HEK293T (cell line): Measurements from ENCODE around the gene HELZ.
"Not testable (repeated sequence)": the region's sequence is repeated elsewhere in the genome, so short reads cannot be mapped to it uniquely, and the experiment has no call there.

Source experiments
- CTCF ChIA-PET: fragments of 350-600 bp; formaldehyde crosslinking; extraction: SDS; loops from one replicate; lab custom pipeline; 2021; ENCODE audit warnings: antibody characterized with exemption, inconsistent platforms; lab: Yijun Ruan, JAX
- POLR2A ChIA-PET: fragments of 350-600 bp; formaldehyde crosslinking; extraction: SDS; loops from one replicate; lab custom pipeline; 2020; ENCODE audit warnings: antibody characterized with exemption, inconsistent platforms; lab: Yijun Ruan, JAX
- DNase-seq: peaks from one replicate; pipeline ENCODE4 v3.0.0; 2012; ENCODE audit warnings: mixed read lengths; ENCODE audit errors: extremely low spot score
- ARNT ChIP-seq: fragments of 450-650 bp; IDR thresholded peaks from 2 replicates; pipeline ENCODE4 v1.6.1; 2017; ENCODE audit warnings: mild to moderate bottlenecking
- BHLHE40 ChIP-seq: fragments of 450-650 bp; IDR thresholded peaks from 2 replicates; pipeline ENCODE4 v1.6.1; 2016; ENCODE audit warnings: mild to moderate bottlenecking, moderate library complexity, borderline replicate concordance
- CTBP1 ChIP-seq: fragments of 450-650 bp; IDR thresholded peaks from 2 replicates; pipeline ENCODE4 v1.6.1; 2016; ENCODE audit warnings: borderline replicate concordance
- ELF4 ChIP-seq: fragments of 450-650 bp; IDR thresholded peaks from 2 replicates; pipeline ENCODE4 v1.6.1; 2017; ENCODE audit warnings: antibody characterized with exemption
- FOXA1 ChIP-seq: fragments of 450-650 bp; IDR thresholded peaks from 2 replicates; pipeline ENCODE4 v1.6.1; 2016; ENCODE audit warnings: mild to moderate bottlenecking
- FOXK2 ChIP-seq: fragments of 450-650 bp; IDR thresholded peaks from 2 replicates; pipeline ENCODE4 v1.6.1; 2016; ENCODE audit warnings: mild to moderate bottlenecking
- FOXM1 ChIP-seq: fragments of 450-650 bp; IDR thresholded peaks from 2 replicates; pipeline ENCODE4 v1.6.1; 2017; ENCODE audit warnings: mild to moderate bottlenecking, borderline replicate concordance
- HDGF ChIP-seq: fragments of 450-650 bp; IDR thresholded peaks from 2 replicates; pipeline ENCODE4 v1.6.1; 2017; ENCODE audit warnings: antibody characterized with exemption, borderline replicate concordance
- L3MBTL2 ChIP-seq: fragments of 450-650 bp; conservative IDR thresholded peaks from 2 replicates; pipeline ENCODE4 v1.6.1; 2016; ENCODE audit warnings: mild to moderate bottlenecking
- LEF1 ChIP-seq: fragments of 450-650 bp; IDR thresholded peaks from 2 replicates; pipeline ENCODE4 v1.6.1; 2017; ENCODE audit warnings: mild to moderate bottlenecking, borderline replicate concordance
- NFRKB ChIP-seq: fragments of 450-650 bp; IDR thresholded peaks from 2 replicates; pipeline ENCODE4 v1.6.1; 2016; ENCODE audit warnings: mild to moderate bottlenecking, moderate library complexity
- SP1 ChIP-seq: fragments of 450-650 bp; IDR thresholded peaks from 2 replicates; pipeline ENCODE4 v1.6.1; 2017
- SUZ12 ChIP-seq: fragments of 450-650 bp; IDR thresholded peaks from 2 replicates; pipeline ENCODE4 v1.6.1; 2016; ENCODE audit warnings: mild to moderate bottlenecking
- TARDBP ChIP-seq: fragments of 450-650 bp; IDR thresholded peaks from 2 replicates; pipeline ENCODE4 v1.6.1; 2016
- ZNF384 ChIP-seq: fragments of 450-650 bp; IDR thresholded peaks from 2 replicates; pipeline ENCODE4 v1.6.1; 2016
- TF ChIP-seq, protein P1 (sequence below): fragments of 450-650 bp; IDR thresholded peaks from 2 replicates; pipeline ENCODE4 v1.6.1; 2016

The HELZ gene

GRCh38 chr17:67200727-67201301 lies 44.2 kb downstream of the HELZ start:
- CTCF ChIA-PET = interaction anchor here (0.7 to 2.2 kb wide), 3 partner anchors 9 to 48 kb away, joined by 3 to 7 read pairs (median 5); no protein-coding TSS in a partner anchor

DNA sequence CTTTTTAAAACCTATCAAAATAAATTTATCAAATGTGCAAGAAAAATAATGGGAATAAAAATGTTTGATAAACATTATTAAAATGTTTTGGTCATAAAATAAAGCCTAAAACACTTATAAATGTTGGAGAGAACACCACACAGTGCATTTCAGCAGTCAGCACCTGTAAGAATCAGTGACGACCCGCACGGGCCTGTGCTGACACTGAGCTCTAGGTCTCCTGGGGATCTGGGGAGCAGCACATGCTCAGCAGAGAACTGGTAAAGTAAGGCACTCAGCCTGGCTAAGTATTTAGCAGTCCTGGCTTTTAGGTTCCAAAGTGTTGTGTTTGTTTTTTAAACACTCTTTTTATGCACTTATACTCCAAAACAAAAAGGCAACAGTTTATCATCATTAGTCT lies 46.9 kb downstream of the HELZ start:
- no peak for DNase-seq
- ChIA-PET POLR2A (no interaction called here), CTCF (no interaction called here)
- TF ChIP-seq ZNF384 (no peak), FOXA1 (no peak), TARDBP (no peak), ARNT (no peak), BHLHE40 (no peak), L3MBTL2 (no peak), SP1 (no peak), FOXK2 (no peak), ELF4 (no peak), HDGF (no peak), SUZ12 (no peak), FOXM1 (no peak), LEF1 (no peak)
- TF ChIP-seq, protein P1, sequence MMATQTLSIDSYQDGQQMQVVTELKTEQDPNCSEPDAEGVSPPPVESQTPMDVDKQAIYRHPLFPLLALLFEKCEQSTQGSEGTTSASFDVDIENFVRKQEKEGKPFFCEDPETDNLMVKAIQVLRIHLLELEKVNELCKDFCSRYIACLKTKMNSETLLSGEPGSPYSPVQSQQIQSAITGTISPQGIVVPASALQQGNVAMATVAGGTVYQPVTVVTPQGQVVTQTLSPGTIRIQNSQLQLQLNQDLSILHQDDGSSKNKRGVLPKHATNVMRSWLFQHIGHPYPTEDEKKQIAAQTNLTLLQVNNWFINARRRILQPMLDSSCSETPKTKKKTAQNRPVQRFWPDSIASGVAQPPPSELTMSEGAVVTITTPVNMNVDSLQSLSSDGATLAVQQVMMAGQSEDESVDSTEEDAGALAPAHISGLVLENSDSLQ = no peak

More at GRCh38 chr17:67200727-67201301, 44.2 kb downstream of the HELZ start:
- TF ChIP-seq FOXM1 = no peak
- no peak for TF ChIP-seq LEF1
- no peak for TF ChIP-seq BHLHE40
- no peak for TF ChIP-seq L3MBTL2
- TF ChIP-seq CTBP1 = no peak
- TF ChIP-seq ARNT = no peak
- POLR2A ChIA-PET = no interaction called here
- DNase-seq = peak; percentile 50

DNA sequence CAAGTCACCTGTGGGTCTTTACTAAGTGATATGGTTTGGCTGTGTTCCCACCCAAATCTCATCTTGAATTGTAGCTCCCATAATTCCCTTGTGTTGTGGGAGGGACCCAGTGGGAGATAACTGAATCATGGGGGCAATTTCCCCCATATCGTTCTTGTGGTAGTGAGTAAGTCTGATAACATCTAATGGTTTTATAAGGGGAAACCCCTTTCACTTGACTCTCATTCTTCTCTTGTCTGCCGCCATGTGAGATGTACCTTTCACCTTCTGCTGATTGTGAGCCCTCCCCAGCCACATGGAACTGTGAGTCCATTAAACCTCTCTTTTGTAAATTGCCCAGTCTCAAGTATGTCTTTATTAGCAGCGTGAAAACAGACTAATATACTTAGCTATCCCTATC lies 48.0 kb downstream of the HELZ start:
- CTCF ChIA-PET, POLR2A ChIA-PET, DNase-seq: not testable (repeated sequence)

DNA sequence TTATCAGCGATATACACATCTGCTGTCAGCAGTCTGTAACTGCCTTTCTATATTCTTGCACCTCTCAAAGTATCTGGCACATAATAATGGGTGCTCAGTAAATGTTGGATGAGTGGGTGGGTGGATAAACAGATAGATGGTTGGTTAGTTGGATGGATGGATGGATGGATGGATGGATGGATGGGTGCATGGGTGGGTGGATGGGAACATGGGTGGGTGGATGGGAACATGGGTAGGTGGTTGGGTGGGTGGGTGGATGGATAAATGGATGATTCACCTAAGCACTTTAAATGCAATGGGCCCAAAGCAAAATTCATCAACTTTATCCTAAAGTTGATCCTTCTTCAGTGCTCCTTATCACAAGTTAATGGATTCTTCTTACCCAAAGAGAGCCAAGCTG lies 48.6 kb downstream of the HELZ start:
- ChIA-PET POLR2A (no interaction called here), CTCF (no interaction called here)
- no peak for TF ChIP-seq HDGF
- no peak for TF ChIP-seq ELF4
- TF ChIP-seq FOXA1 = no peak
- TF ChIP-seq SP1 = no peak
- no peak for TF ChIP-seq NFRKB
- no peak for TF ChIP-seq ARNT
- DNase-seq = no peak

DNA sequence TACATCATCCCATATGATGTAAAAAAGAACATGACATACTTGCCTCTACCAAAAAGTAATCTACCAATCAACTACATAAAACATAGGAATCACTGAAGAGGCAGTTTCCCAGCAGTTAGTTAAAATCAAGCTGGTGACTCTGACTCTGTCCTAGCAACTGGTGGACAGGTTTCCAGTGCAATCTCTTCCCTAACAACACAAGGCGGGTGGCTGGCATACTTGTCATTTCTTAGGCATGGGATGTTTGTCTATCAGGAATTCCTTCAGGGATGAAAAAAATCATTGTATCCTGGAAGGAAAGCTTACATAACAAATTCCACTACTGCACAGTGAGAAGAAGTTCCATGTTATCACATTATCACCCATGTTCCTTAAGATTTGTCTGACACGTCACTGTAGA lies 50.9 kb downstream of the HELZ start:
- CTCF ChIA-PET = interaction anchor here (0.6 kb wide), 1 partner anchor 13 kb away, joined by 3 read pairs; no protein-coding TSS in a partner anchor
- no peak for TF ChIP-seq NFRKB
- no peak for TF ChIP-seq FOXK2
- TF ChIP-seq HDGF = no peak
- no peak for TF ChIP-seq ZNF384
- no peak for TF ChIP-seq ARNT
- no peak for TF ChIP-seq CTBP1
- TF ChIP-seq, protein P1 = no peak
- TF ChIP-seq L3MBTL2 = no peak
- TF ChIP-seq LEF1 = no peak
- no peak for TF ChIP-seq TARDBP
- TF ChIP-seq FOXM1 = no peak
- no peak for TF ChIP-seq FOXA1
- no peak for TF ChIP-seq SUZ12
- no peak for TF ChIP-seq BHLHE40
- no peak for TF ChIP-seq ELF4
- TF ChIP-seq SP1 = no peak
- no peak for DNase-seq
- POLR2A ChIA-PET = no interaction called here

GRCh38 chr17:67187927-67188326 lies 57.1 kb downstream of the HELZ start:
- CTCF ChIA-PET = no interaction called here
- POLR2A ChIA-PET = no interaction called here
- TF ChIP-seq CTBP1 = no peak
- TF ChIP-seq FOXK2 = no peak
- TF ChIP-seq ZNF384 = no peak
- no peak for TF ChIP-seq TARDBP
- TF ChIP-seq ELF4 = no peak
- no peak for TF ChIP-seq FOXA1
- no peak for TF ChIP-seq ARNT
- TF ChIP-seq, protein P1 = no peak
- TF ChIP-seq SP1 = no peak
- TF ChIP-seq HDGF = no peak
- TF ChIP-seq SUZ12 = no peak
- no peak for TF ChIP-seq BHLHE40
- no peak for TF ChIP-seq FOXM1
- no peak for DNase-seq

GRCh38 chr17:67186782-67187181 lies 58.2 kb downstream of the HELZ start:
- TF ChIP-seq HDGF = no peak
- no peak for TF ChIP-seq ARNT
- TF ChIP-seq ZNF384 = no peak
- no peak for TF ChIP-seq FOXA1
- TF ChIP-seq, protein P1 = no peak
- no peak for TF ChIP-seq CTBP1
- TF ChIP-seq SUZ12 = no peak
- TF ChIP-seq LEF1 = no peak
- no peak for TF ChIP-seq L3MBTL2
- TF ChIP-seq FOXK2 = no peak
- TF ChIP-seq SP1 = no peak
- TF ChIP-seq FOXM1 = no peak
- no peak for TF ChIP-seq BHLHE40
- no peak for TF ChIP-seq NFRKB
- CTCF ChIA-PET = no interaction called here
- POLR2A ChIA-PET = no interaction called here
- no peak for DNase-seq
